ENCODE measurements around the gene BRINP2.

Gene BRINP2, protein sequence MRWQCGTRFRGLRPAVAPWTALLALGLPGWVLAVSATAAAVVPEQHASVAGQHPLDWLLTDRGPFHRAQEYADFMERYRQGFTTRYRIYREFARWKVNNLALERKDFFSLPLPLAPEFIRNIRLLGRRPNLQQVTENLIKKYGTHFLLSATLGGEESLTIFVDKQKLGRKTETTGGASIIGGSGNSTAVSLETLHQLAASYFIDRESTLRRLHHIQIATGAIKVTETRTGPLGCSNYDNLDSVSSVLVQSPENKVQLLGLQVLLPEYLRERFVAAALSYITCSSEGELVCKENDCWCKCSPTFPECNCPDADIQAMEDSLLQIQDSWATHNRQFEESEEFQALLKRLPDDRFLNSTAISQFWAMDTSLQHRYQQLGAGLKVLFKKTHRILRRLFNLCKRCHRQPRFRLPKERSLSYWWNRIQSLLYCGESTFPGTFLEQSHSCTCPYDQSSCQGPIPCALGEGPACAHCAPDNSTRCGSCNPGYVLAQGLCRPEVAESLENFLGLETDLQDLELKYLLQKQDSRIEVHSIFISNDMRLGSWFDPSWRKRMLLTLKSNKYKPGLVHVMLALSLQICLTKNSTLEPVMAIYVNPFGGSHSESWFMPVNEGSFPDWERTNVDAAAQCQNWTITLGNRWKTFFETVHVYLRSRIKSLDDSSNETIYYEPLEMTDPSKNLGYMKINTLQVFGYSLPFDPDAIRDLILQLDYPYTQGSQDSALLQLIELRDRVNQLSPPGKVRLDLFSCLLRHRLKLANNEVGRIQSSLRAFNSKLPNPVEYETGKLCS

DNA sequence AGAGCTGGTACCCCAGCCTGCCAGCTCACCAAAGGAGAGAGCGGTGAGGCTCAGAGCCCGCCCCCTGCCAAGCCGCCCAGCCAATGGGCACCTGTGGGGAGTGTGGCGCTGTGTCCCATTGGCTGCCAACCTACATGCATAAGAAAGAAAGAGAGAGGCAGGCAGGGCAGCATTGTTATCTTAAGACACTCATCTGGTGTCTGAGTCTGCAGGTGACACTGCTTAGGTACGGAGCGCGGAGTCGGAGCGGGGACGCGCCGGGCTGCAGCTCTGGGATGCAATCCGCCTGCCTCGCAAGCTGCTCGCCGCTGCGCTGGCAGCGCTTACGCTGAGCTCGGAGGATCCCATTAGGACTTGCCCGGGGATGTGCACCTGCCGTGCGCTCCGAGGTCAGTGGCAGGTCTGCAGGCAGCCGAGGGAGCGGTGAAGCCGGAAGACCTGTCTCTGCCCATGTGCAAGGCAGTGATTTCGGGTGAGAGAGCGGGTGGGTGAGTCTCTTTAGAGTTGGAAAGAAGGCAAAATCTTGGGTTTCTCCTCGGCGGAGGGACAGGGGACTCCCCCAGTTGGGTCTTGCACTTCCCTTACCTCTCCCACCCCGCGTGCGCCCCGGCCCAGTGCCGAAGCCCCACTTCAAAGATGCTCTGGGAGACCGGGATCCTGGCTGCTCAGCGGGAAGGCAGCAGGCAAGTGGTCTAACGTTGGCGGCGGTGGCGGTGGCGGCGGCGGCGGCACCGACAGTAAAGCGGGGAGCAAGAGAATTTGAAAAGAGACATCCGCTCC is at the start of gene BRINP2:
TSS of gene BRINP2 (plus strand) at position 203 of the 780 bp plus-strand sequence. CDS start 58,919 bp downstream, outside the sequence.
- in situ Hi-C loops (cut with HindIII; ENCODE audit: low pct_ligation_motif_present, low sequenced_read_pairs) = no loop called here
- no peak for DNase-seq
- no peak within 1 kb of the TSS for H3K27ac ChIP-seq
- TF ChIP-seq, protein P1, sequence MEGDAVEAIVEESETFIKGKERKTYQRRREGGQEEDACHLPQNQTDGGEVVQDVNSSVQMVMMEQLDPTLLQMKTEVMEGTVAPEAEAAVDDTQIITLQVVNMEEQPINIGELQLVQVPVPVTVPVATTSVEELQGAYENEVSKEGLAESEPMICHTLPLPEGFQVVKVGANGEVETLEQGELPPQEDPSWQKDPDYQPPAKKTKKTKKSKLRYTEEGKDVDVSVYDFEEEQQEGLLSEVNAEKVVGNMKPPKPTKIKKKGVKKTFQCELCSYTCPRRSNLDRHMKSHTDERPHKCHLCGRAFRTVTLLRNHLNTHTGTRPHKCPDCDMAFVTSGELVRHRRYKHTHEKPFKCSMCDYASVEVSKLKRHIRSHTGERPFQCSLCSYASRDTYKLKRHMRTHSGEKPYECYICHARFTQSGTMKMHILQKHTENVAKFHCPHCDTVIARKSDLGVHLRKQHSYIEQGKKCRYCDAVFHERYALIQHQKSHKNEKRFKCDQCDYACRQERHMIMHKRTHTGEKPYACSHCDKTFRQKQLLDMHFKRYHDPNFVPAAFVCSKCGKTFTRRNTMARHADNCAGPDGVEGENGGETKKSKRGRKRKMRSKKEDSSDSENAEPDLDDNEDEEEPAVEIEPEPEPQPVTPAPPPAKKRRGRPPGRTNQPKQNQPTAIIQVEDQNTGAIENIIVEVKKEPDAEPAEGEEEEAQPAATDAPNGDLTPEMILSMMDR (IDR thresholded peaks at IDR 0.05; ENCODE audit: low read depth, low read length, missing control alignments) = no peak
- peaks cover 41% of the 10 kb centered on the region for H3K27me3 ChIP-seq (replicated peaks)
- no peaks in the 10 kb centered on the region for H3K36me3 ChIP-seq (replicated peaks)
- H3K4me3 ChIP-seq (ENCODE audit: low read depth, low read length) = peak within 1 kb of the TSS; percentile 34

DNA sequence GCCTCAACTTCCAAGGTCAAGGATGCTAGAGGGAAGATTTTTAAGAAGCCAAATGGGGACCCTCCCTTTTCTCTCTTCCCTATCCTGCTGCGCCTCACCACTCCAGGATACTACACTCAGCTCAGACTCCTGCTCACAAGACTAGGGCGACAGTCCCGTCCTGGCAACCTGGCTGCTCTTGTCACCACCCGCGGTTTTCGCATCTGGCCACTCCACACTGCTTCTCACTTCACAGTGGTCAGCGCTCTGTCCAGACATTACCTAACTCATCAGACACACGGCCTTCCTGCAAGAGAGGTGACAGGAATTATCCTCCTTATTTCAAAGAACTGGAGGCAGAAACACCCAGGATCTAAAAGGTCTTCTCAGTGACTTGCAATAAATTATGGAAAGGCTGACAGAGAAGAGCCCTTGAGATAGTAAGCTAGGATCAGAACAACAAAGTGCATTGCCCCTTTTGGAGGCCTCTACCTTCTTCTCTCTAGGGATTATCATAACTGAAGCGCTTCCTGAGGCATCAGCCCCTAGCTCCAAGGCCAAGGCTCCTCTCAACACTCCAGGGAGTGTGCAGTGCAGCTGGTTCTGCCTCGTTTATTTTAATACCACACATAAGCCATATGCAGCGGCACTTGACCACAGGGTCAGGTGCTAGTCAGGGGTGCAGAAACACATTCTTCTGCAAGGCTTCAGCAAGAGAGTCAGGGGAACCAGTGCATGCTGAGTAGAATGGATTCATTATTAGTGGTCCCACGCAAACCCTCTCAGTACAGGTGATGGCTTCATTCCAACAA is 48.1 kb upstream of the BRINP2 start:
- H3K27me3 ChIP-seq (replicated peaks) = no peaks in the 10 kb centered on the region
- H3K36me3 ChIP-seq (replicated peaks) = no peaks in the 10 kb centered on the region
- H3K4me3 ChIP-seq (ENCODE audit: low read depth, low read length) = no peak overlapping the region
- DNase-seq = no peak
- in situ Hi-C loops (cut with HindIII; ENCODE audit: low pct_ligation_motif_present, low sequenced_read_pairs) = no loop called here
- H3K27ac ChIP-seq = no peak overlapping the region
- TF ChIP-seq, protein P1 (IDR thresholded peaks at IDR 0.05; ENCODE audit: low read depth, low read length, missing control alignments) = no peak

DNA sequence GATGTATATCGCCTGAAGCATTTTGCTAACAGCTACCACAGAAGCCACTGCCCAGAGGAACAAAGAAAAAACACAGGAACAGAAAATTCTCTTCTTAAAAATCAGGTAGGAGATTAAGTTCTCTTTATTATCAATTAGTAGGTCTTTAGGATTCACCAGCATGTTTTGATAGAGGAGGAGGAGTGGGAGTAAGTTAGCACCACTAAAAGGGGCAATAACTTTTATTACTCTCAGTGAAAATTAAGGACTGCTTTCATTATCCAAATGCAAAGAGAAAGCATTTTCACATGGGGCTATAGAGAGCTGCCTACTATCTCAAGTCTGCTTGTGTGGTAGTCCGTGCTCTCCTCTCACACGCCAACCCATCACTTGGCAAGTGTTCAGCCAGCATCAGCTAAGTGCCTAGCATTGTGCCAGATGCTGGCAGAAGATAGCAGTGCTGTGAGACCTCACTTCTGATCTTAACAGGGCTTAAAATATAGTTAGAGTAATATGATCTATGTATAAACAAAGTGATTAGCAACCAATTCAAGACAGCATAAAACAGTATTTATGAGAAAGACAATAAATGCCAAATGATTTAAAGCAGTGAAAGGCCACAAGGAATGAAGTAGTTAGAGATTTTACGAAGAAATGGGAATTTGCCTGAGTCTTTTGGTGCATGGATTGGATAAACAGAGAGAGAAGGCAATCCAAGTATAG is 46.0 kb upstream of the BRINP2 start:
- in situ Hi-C loops (cut with HindIII; ENCODE audit: low pct_ligation_motif_present, low sequenced_read_pairs) = no loop called here
- no peak overlapping the region for H3K27ac ChIP-seq
- no peak for DNase-seq
- H3K4me3 ChIP-seq (ENCODE audit: low read depth, low read length) = no peak overlapping the region
- H3K27me3 ChIP-seq (replicated peaks) = no peaks in the 10 kb centered on the region
- TF ChIP-seq, protein P1 (IDR thresholded peaks at IDR 0.05; ENCODE audit: low read depth, low read length, missing control alignments) = no peak
- H3K36me3 ChIP-seq (replicated peaks) = no peaks in the 10 kb centered on the region

DNA sequence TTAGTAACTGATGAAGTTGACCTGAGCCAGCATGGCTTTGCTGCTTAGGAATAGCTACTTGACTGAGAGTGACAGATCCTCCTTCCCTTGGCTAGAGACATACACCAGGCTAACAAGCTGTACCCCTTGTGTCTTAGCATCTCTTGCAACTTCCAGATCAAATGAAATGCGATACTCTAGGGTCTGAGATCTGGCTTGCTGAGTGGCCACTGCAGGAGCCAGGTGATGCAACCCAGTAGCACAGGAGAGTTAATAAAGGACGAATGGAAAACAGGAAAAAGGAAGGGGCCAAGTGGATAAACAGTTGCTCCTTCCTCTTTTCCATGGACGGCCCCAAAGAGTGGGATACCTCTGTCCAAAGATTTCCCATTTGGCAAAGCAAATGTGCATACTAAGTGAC is 44.5 kb upstream of the BRINP2 start:
- no peak overlapping the region for H3K4me3 ChIP-seq (ENCODE audit: low read depth, low read length)
- no peak overlapping the region for H3K27ac ChIP-seq
- TF ChIP-seq, protein P1 (IDR thresholded peaks at IDR 0.05; ENCODE audit: low read depth, low read length, missing control alignments) = no peak
- H3K27me3 ChIP-seq (replicated peaks) = no peaks in the 10 kb centered on the region
- no peaks in the 10 kb centered on the region for H3K36me3 ChIP-seq (replicated peaks)
- DNase-seq = no peak
- in situ Hi-C loops (cut with HindIII; ENCODE audit: low pct_ligation_motif_present, low sequenced_read_pairs) = no loop called here

Data from brain microvascular endothelial cell (primary cell).